Ishikawa (cell line): ENCODE results near the gene PDE4D.

Experiments used
- CEBPB ChIP-seq: IDR thresholded peaks from 2 replicates; pipeline ENCODE4 v1.6.1; 2012
- CREB1 ChIP-seq: IDR thresholded peaks from 2 replicates; pipeline ENCODE4 v1.6.1; 2012; ENCODE audit warnings: low read depth
- EGR1 ChIP-seq: IDR thresholded peaks from 2 replicates; pipeline ENCODE4 v1.6.1; 2012
- EP300 ChIP-seq: IDR thresholded peaks from 2 replicates; pipeline ENCODE4 v1.6.1; 2012; ENCODE audit warnings: borderline replicate concordance
- FOXM1 ChIP-seq: IDR thresholded peaks from 2 replicates; pipeline ENCODE4 v1.6.1; 2012; ENCODE audit warnings: low read depth, borderline replicate concordance
- NFIC ChIP-seq: IDR thresholded peaks from 2 replicates; pipeline ENCODE4 v1.6.1; 2012
- RAD21 ChIP-seq: IDR thresholded peaks from 2 replicates; pipeline ENCODE4 v1.6.1; 2012; ENCODE audit warnings: low read depth
- REST ChIP-seq: IDR thresholded peaks from 2 replicates; pipeline ENCODE4 v1.6.1; 2012; ENCODE audit warnings: low read depth, mild to moderate bottlenecking
- TAF1 ChIP-seq: IDR thresholded peaks from 2 replicates; pipeline ENCODE4 v1.6.1; 2012; ENCODE audit warnings: low read depth, mild to moderate bottlenecking
- TCF12 ChIP-seq: IDR thresholded peaks from 2 replicates; pipeline ENCODE4 v1.6.1; 2012; ENCODE audit warnings: low read depth
- TEAD4 ChIP-seq: IDR thresholded peaks from 2 replicates; pipeline ENCODE4 v1.6.1; 2012
- USF1 ChIP-seq: IDR thresholded peaks from 2 replicates; pipeline ENCODE4 v1.6.1; 2012
- YY1 ChIP-seq: IDR thresholded peaks from 2 replicates; pipeline ENCODE4 v1.6.1; 2012; ENCODE audit warnings: low read depth

- TF ChIP-seq REST (no peak), NFIC (no peak), EP300 (no peak), CREB1 (no peak), TCF12 (no peak), RAD21 (no peak), USF1 (no peak), CEBPB (no peak), TAF1 (no peak), YY1 (no peak), FOXM1 (no peak), EGR1 (no peak), TEAD4 (no peak)
Measured at GRCh38 chr5:58969253-58969652, 924.3 kb downstream of the PDE4D start.
